ENCODE results near the gene COL10A1.

COL10A1 gene

DNA sequence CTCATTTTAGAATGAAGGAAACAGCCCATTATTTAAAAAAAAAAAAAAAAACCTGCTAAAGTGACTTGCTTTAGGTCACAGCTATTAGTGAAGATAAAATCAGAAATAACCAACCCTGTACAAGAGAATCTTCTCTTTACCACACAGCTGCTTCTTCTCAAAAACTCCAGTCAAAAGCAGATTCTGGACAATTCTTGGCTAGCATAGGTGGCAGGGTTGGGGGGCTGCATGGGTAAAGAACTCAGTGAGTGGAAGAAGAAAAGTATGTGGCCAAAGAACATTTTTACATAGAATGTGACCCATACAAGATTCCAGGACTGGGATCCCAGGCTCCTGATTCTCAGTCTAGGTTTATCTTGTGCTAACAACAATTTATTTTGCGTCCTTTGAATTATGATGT, 55.8 kb downstream of the COL10A1 start:
- no peak overlapping the region for H3K27ac ChIP-seq (ENCODE audit: low read length)
- H3K36me3 ChIP-seq (replicated peaks; ENCODE audit: insufficient read depth, low read length): no peaks in the 10 kb centered on the region
- H3K4me1 ChIP-seq (ENCODE audit: low read length): no peaks in the 10 kb centered on the region
- H3K79me2 ChIP-seq (ENCODE audit: low read length): no peaks in the 10 kb centered on the region
- H4K20me1 ChIP-seq (ENCODE audit: insufficient read depth, low read length): no peaks in the 10 kb centered on the region
- H3K9me2 ChIP-seq (replicated peaks; ENCODE audit: insufficient read depth, low read length): no peaks in the 10 kb centered on the region
- no peak for DNase-seq
- no peaks in the 10 kb centered on the region for H3F3A ChIP-seq (ENCODE audit: insufficient read depth, low read length)
- no peaks in the 10 kb centered on the region for H3K9me3 ChIP-seq (replicated peaks; ENCODE audit: insufficient read depth, low read length)
- H2AFZ ChIP-seq (ENCODE audit: low read length): no peak overlapping the region
- TF ChIP-seq EZH2 (optimal IDR thresholded peaks at IDR 0.05; ENCODE audit: low read depth, low read length): no peak
- TF ChIP-seq EZH2phosphoT487 (IDR thresholded peaks at IDR 0.05; ENCODE audit: low read length): no peak
- TF ChIP-seq, protein P1, sequence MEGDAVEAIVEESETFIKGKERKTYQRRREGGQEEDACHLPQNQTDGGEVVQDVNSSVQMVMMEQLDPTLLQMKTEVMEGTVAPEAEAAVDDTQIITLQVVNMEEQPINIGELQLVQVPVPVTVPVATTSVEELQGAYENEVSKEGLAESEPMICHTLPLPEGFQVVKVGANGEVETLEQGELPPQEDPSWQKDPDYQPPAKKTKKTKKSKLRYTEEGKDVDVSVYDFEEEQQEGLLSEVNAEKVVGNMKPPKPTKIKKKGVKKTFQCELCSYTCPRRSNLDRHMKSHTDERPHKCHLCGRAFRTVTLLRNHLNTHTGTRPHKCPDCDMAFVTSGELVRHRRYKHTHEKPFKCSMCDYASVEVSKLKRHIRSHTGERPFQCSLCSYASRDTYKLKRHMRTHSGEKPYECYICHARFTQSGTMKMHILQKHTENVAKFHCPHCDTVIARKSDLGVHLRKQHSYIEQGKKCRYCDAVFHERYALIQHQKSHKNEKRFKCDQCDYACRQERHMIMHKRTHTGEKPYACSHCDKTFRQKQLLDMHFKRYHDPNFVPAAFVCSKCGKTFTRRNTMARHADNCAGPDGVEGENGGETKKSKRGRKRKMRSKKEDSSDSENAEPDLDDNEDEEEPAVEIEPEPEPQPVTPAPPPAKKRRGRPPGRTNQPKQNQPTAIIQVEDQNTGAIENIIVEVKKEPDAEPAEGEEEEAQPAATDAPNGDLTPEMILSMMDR (IDR thresholded peaks at IDR 0.05; ENCODE audit: low read length): no peak
- no peak overlapping the region for H3K4me2 ChIP-seq (ENCODE audit: low read depth, low read length)
- no peak overlapping the region for H3K9ac ChIP-seq (ENCODE audit: low read length)
- no peak overlapping the region for H3K4me3 ChIP-seq (ENCODE audit: low read length)
- H3K27me3 ChIP-seq (replicated peaks; ENCODE audit: insufficient read depth, low read length): no peaks in the 10 kb centered on the region
